ENCODE measurements around the gene WDR37. TPM values are rescaled to one million over a fixed set of nuclear protein-coding genes. Genes with fewer than 3 reads are reported as not detected.

WDR37 gene
- polyA plus RNA-seq, 2 of the 4 experiments (the other 2 are of a cell fraction) = 5.9 to 7.1 TPM

- H3K4me2 ChIP-seq = no peak overlapping the region
- WGBS (ENCODE audit: missing lambda C conversion rate) = 95% methylated on average over 7 of the region's 7 CpGs
- TF ChIP-seq ZSCAN20 (CRISPR knock-in tag; IDR thresholded peaks at IDR 0.05) = no peak
- H3K9me3 ChIP-seq = no peaks in the 10 kb centered on the region
- CTCF ChIA-PET = interaction anchor here (0.8 to 1.1 kb wide), 2 partner anchors 10 to 14 kb away, joined by 3 to 4 read pairs; no protein-coding TSS in a partner anchor
- FAIRE-seq = no peak
- H3K27ac ChIP-seq = no peak overlapping the region
- DNase-seq (ENCODE audit: low read depth in 1 of 2, low spot score in 1 of 2) = no peak
- H3K4me3 ChIP-seq = no peak overlapping the region
- H3K4me1 ChIP-seq = no peaks in the 10 kb centered on the region
- POLR2A ChIA-PET = no interaction called here
- ATAC-seq = no peak
These were observed 26.3 kb upstream of the WDR37 start for GRCh38 chr10:1029838-1030237.

GRCh38 chr10:1033601-1034000 lies 22.6 kb upstream of the WDR37 start:
- no peak overlapping the region for H3K4me3 ChIP-seq
- H3K4me1 ChIP-seq = no peaks in the 10 kb centered on the region
- POLR2A ChIA-PET = no interaction called here
- FAIRE-seq = no peak
- no peak overlapping the region for H3K4me2 ChIP-seq
- H3K27ac ChIP-seq = no peak overlapping the region
- TF ChIP-seq GATA3 (IDR thresholded peaks at IDR 0.05; ENCODE audit: borderline replicate concordance) (no peak), RARB (CRISPR knock-in tag; IDR thresholded peaks at IDR 0.05) (no peak), FOXS1 (CRISPR knock-in tag; IDR thresholded peaks at IDR 0.05) (no peak), RCOR1 (IDR thresholded peaks at IDR 0.05; ENCODE audit: low read depth, low read length) (no peak), ZNF302 (CRISPR knock-in tag; IDR thresholded peaks at IDR 0.05) (no peak), HES2 (IDR thresholded peaks at IDR 0.05) (no peak), CTCF (IDR thresholded peaks at IDR 0.05) (no peak), CEBPB (IDR thresholded peaks at IDR 0.05) (no peak)
- DNase-seq (ENCODE audit: low read depth in 1 of 2, low spot score in 1 of 2) = no peak
- CTCF ChIA-PET = no interaction called here
- no peak for ATAC-seq
- 94% methylated on average over 1 of the region's 1 CpG for WGBS (ENCODE audit: missing lambda C conversion rate)
- H3K9me3 ChIP-seq = no peaks in the 10 kb centered on the region

GRCh38 chr10:1034758-1035157 lies 21.4 kb upstream of the WDR37 start:
- H3K4me1 ChIP-seq = no peaks in the 10 kb centered on the region
- CTCF ChIA-PET = interaction anchor here (2.1 kb wide), 1 partner anchor 35 kb away, joined by 5 read pairs; no protein-coding TSS in a partner anchor
- ATAC-seq = no peak
- H3K4me3 ChIP-seq = no peak overlapping the region
- no peak overlapping the region for H3K27ac ChIP-seq
- no peak overlapping the region for H3K4me2 ChIP-seq
- FAIRE-seq = no peak
- WGBS (ENCODE audit: missing lambda C conversion rate) = 91% methylated on average over 3 of the region's 3 CpGs
- POLR2A ChIA-PET = interaction anchor here (3.1 kb wide), 1 partner anchor 14 kb away, joined by 13 read pairs; the partner anchor contains the start of gene IDI1
- no peak for TF ChIP-seq HES2 (IDR thresholded peaks at IDR 0.05)
- no peak for TF ChIP-seq EHMT2 (IDR thresholded peaks at IDR 0.05; ENCODE audit: low read depth)
- TF ChIP-seq JUNB (IDR thresholded peaks at IDR 0.05) = no peak
- TF ChIP-seq FOSB (CRISPR knock-in tag; IDR thresholded peaks at IDR 0.05) = no peak
- no peak for TF ChIP-seq RCOR1 (IDR thresholded peaks at IDR 0.05; ENCODE audit: low read depth, low read length)
- TF ChIP-seq PBX3 (IDR thresholded peaks at IDR 0.05) = no peak
- H3K9me3 ChIP-seq = no peaks in the 10 kb centered on the region
- no peak for DNase-seq (ENCODE audit: low read depth in 1 of 2, low spot score in 1 of 2)

- DNase-seq (ENCODE audit: low read depth in 1 of 2, low spot score in 1 of 2) (no peak), ATAC-seq (no peak), FAIRE-seq (no peak)
- Histone ChIP-seq H3K4me1 (no peaks in the 10 kb centered on the region), H3K4me2 (no peak overlapping the region), H3K4me3 (no peak overlapping the region), H3K27ac (no peak overlapping the region), H3K9me3 (no peaks in the 10 kb centered on the region)
- ChIA-PET POLR2A (interaction anchor here (0.7 to 3.1 kb wide), 2 partner anchors 14 to 47 kb away, joined by 3 to 13 read pairs; partner anchors contain the start of genes GTPBP4 and IDI1), CTCF (interaction anchor here (2.0 to 2.1 kb wide), 2 partner anchors 16 to 36 kb away, joined by 5 to 6 read pairs; no protein-coding TSS in a partner anchor)
- 91% methylated on average over 6 of the region's 6 CpGs for WGBS (ENCODE audit: missing lambda C conversion rate)
- no peak for TF ChIP-seq PHF8 (IDR thresholded peaks at IDR 0.05; ENCODE audit: borderline replicate concordance, low read depth)
- no peak for TF ChIP-seq PBX3 (IDR thresholded peaks at IDR 0.05)
These were observed 21.0 kb upstream of the WDR37 start for GRCh38 chr10:1035201-1035600.
